Ishikawa (cell line): ENCODE measurements around the gene LRIT2.

Source experiments
- CEBPB ChIP-seq: IDR thresholded peaks from 2 replicates; pipeline ENCODE4 v1.6.1; 2012
- CREB1 ChIP-seq: IDR thresholded peaks from 2 replicates; pipeline ENCODE4 v1.6.1; 2012; ENCODE audit warnings: low read depth
- EGR1 ChIP-seq: IDR thresholded peaks from 2 replicates; pipeline ENCODE4 v1.6.1; 2012
- EP300 ChIP-seq: IDR thresholded peaks from 2 replicates; pipeline ENCODE4 v1.6.1; 2012; ENCODE audit warnings: borderline replicate concordance
- FOXM1 ChIP-seq: IDR thresholded peaks from 2 replicates; pipeline ENCODE4 v1.6.1; 2012; ENCODE audit warnings: low read depth, borderline replicate concordance
- TEAD4 ChIP-seq: IDR thresholded peaks from 2 replicates; pipeline ENCODE4 v1.6.1; 2012
- YY1 ChIP-seq: IDR thresholded peaks from 2 replicates; pipeline ENCODE4 v1.6.1; 2012; ENCODE audit warnings: low read depth

DNA sequence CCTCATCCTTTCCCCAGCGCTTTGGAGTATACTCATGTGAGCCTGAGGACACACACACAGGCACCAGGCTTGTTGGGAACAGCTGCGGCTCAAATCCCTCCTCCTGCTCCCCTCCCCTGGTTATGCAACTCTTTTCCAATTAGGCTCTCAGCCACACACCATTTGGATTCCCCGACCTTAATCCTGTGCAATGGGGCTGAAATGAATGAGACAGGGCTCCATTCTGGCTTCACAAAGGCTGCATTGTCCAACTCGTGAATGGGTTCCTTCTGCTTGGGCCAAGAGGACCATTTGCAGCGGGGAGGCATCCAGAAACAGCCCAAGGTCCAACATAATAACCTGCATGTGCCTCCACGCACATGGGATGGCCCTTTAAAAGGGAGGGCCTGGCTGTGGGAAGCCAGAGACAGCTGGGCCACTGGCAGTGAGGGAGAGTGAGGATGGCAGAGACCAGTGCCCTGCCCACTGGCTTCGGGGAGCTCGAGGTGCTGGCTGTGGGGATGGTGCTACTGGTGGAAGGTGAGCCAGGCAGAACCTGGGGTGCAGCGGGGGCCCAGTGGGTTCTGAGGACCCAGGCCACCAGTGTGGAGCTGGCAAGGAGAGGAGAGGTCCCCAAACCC, 19.4 kb upstream of the LRIT2 start, which contains the start of gene RGR:
- TF ChIP-seq EP300 (no peak), YY1 (no peak), FOXM1 (no peak), CREB1 (no peak), TEAD4 (no peak), EGR1 (no peak), CEBPB (no peak)
